Measurements from ENCODE around the gene TNFSF8. TPM values are rescaled to one million over a fixed set of nuclear protein-coding genes. Genes with fewer than 3 reads are reported as not detected.

The TNFSF8 gene
- total RNA-seq, 4 donors from 2014 or later, result 0.29 to 0.76 TPM; not detected in 2

DNA sequence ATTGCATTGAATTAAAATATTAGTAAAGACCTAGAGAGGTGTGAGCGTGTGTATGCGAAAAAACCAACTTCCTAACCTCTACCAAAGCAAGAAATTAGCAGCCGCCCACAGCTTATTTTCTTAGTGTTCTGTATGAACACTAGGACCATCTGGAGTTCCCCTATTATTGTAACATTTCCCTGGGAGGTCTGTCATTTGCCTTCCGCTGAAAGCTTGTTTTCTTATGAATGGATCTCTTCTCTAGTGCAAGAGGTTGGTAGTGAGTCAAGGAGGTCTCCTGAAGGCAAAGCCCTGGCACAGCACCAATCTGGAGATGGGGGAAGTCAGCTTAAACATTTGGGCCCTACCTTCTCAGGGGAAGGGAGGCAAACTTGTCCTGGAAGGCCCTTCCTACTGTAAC is 10.8 kb downstream of the TNFSF8 start:
- ATAC-seq (no peak), DNase-seq (no peak)
- no peaks in the 10 kb centered on the region for H3K36me3 ChIP-seq
- in situ Hi-C loops (cut with MboI; ENCODE audit: low sequenced_read_pairs in 4 of 4), result loop anchor here in 1 of 4 donors (25.0 kb wide), 2 partner anchors 507 to 593 kb away; no protein-coding TSS in a partner anchor
- TF ChIP-seq CTCF (IDR thresholded peaks at IDR 0.05 in 4 of 5, conservative IDR thresholded peaks at IDR 0.05 in 1 of 5) (no peak), POLR2A (IDR thresholded peaks at IDR 0.05) (no peak)
- H3K27ac ChIP-seq, result no peak overlapping the region
- H3K4me1 ChIP-seq, result no peaks in the 10 kb centered on the region
- intact Hi-C loops (cut with DNase I; ENCODE audit: low total_unique reads), result loop anchor here (10.0 kb wide), 1 partner anchor 515 kb away; no protein-coding TSS in a partner anchor
- no peak overlapping the region for H3K4me3 ChIP-seq
- H3K9me3 ChIP-seq, result no peaks in the 10 kb centered on the region
- H3K27me3 ChIP-seq, result no peaks in the 10 kb centered on the region

DNA sequence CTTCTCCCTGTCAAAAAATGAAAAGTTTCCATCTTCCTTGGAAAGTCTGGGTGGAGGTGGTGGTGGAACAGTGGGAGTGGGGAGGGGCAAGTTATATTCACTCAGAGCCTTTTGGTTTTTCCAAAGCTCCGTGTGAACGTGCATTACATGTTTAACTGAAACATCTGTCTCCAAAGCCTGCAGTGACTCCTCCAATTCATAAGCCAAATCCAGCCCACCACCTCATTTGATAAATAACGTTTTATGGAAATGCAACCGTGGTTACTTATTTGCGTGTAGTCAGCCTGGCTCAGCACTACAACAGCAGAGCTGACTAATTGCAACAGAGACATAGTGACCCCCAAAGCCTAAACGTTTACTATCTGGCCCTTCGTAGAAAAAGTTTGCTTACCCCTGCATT is 13.9 kb downstream of the TNFSF8 start:
- intact Hi-C loops (cut with DNase I; ENCODE audit: low total_unique reads), result loop anchor here (10.0 kb wide), 1 partner anchor 512 kb away; no protein-coding TSS in a partner anchor
- in situ Hi-C loops (cut with MboI; ENCODE audit: low sequenced_read_pairs in 4 of 4), result loop anchor here in 1 of 4 donors (25.0 kb wide), 2 partner anchors 504 to 596 kb away; no protein-coding TSS in a partner anchor
- H3K27me3 ChIP-seq, result no peaks in the 10 kb centered on the region
- H3K36me3 ChIP-seq, result no peaks in the 10 kb centered on the region
- DNase-seq, result no peak
- no peaks in the 10 kb centered on the region for H3K4me1 ChIP-seq
- no peak overlapping the region for H3K27ac ChIP-seq
- H3K4me3 ChIP-seq, result no peak overlapping the region
- no peaks in the 10 kb centered on the region for H3K9me3 ChIP-seq
- no peak for ATAC-seq
- TF ChIP-seq POLR2A (IDR thresholded peaks at IDR 0.05), result no peak
- TF ChIP-seq CTCF (IDR thresholded peaks at IDR 0.05 in 4 of 5, conservative IDR thresholded peaks at IDR 0.05 in 1 of 5), result no peak

GRCh38 chr9:114914139-114914538 is 16.3 kb downstream of the TNFSF8 start:
- intact Hi-C loops (cut with DNase I; ENCODE audit: low total_unique reads) (loop anchor here (10.0 kb wide), 1 partner anchor 509 kb away; no protein-coding TSS in a partner anchor), in situ Hi-C loops (cut with MboI; ENCODE audit: low sequenced_read_pairs in 4 of 4) (loop anchor here in 1 of 4 donors (5.0 to 25.0 kb wide), 3 partner anchors 172 to 598 kb away; no protein-coding TSS in a partner anchor)
- Histone ChIP-seq H3K36me3 (no peaks in the 10 kb centered on the region), H3K4me3 (no peak overlapping the region), H3K27ac (no peak overlapping the region), H3K27me3 (no peaks in the 10 kb centered on the region), H3K9me3 (no peaks in the 10 kb centered on the region), H3K4me1 (no peaks in the 10 kb centered on the region)
- DNase-seq (no peak), ATAC-seq (no peak)
- TF ChIP-seq CTCF (IDR thresholded peaks at IDR 0.05 in 4 of 5, conservative IDR thresholded peaks at IDR 0.05 in 1 of 5), result no peak
- no peak for TF ChIP-seq POLR2A (IDR thresholded peaks at IDR 0.05)

DNA sequence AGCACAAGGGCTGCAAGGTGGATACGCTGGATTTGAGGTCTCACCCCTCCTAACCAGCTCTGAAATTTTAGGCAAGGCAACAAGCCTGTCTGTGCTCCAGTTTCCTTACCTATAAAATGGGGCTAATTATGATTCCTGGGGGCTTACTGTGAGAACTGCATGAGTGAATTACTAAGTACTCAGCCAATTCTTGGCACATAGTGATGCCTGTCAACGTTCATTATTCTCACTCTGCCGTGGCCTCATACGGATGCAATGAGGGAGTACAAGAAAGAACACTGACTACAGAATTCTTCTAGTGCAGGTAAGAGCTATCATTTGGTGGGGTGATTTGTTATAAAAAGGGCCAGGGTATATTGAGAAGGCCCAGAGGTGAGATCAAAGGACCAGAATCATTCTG is 16.7 kb downstream of the TNFSF8 start:
- DNase-seq (no peak), ATAC-seq (no peak)
- Histone ChIP-seq H3K27me3 (no peaks in the 10 kb centered on the region), H3K4me1 (no peaks in the 10 kb centered on the region), H3K36me3 (no peaks in the 10 kb centered on the region), H3K4me3 (no peak overlapping the region), H3K27ac (no peak overlapping the region), H3K9me3 (no peaks in the 10 kb centered on the region)
- in situ Hi-C loops (cut with MboI; ENCODE audit: low sequenced_read_pairs in 4 of 4) (loop anchor here in 1 of 4 donors (5.0 to 25.0 kb wide), 3 partner anchors 171 to 599 kb away; no protein-coding TSS in a partner anchor), intact Hi-C loops (cut with DNase I; ENCODE audit: low total_unique reads) (loop anchor here (10.0 kb wide), 1 partner anchor 509 kb away; no protein-coding TSS in a partner anchor)
- no peak for TF ChIP-seq CTCF (IDR thresholded peaks at IDR 0.05 in 4 of 5, conservative IDR thresholded peaks at IDR 0.05 in 1 of 5)
- no peak for TF ChIP-seq POLR2A (IDR thresholded peaks at IDR 0.05)
